GM23248 (cell line): ENCODE results near the gene ZC3H7A. TPM values are rescaled to one million over a fixed set of nuclear protein-coding genes. Genes with fewer than 3 reads are reported as not detected.

Experiments
- DNase-seq: peaks from one replicate; pipeline ENCODE4 v3.0.0-alpha.2; 2015
- H2AFZ ChIP-seq: fragments of 200-600 bp; sonication (generic); 2 replicates; pipeline ENCODE4 v1.6.1; 2016; ENCODE audit warnings: antibody characterized with exemption
- H3F3A ChIP-seq: fragments of 200-600 bp; sonication (generic); 2 replicates; pipeline ENCODE4 v1.6.1; 2016; ENCODE audit warnings: mild to moderate bottlenecking, antibody characterized with exemption, mixed run types; ENCODE audit not compliant: insufficient read depth
- H3K27ac ChIP-seq: fragments of 200-600 bp; sonication (generic); 2 replicates; pipeline ENCODE4 v1.5.1; 2016; ENCODE audit warnings: mild to moderate bottlenecking
- H3K27me3 ChIP-seq: fragments of 200-600 bp; sonication (generic); replicated peaks from 2 replicates; pipeline ENCODE4 v1.6.1; 2016; ENCODE audit warnings: mild to moderate bottlenecking; ENCODE audit not compliant: insufficient read depth
- H3K36me3 ChIP-seq: fragments of 200-600 bp; sonication (generic); 2 replicates; pipeline ENCODE4 v1.6.1; 2016; ENCODE audit warnings: low read depth, mild to moderate bottlenecking
- H3K4me1 ChIP-seq: fragments of 200-600 bp; sonication (generic); 2 replicates; pipeline ENCODE4 v1.6.1; 2016; ENCODE audit warnings: mild to moderate bottlenecking; ENCODE audit not compliant: insufficient read depth
- H3K4me2 ChIP-seq: fragments of 200-600 bp; sonication (generic); one replicate; pipeline ENCODE4 v1.6.1; 2016; ENCODE audit warnings: mild to moderate bottlenecking; ENCODE audit not compliant: unreplicated experiment
- H3K4me3 ChIP-seq: fragments of 200-600 bp; sonication (generic); 2 replicates; pipeline ENCODE4 v1.5.1; 2016; ENCODE audit warnings: mild to moderate bottlenecking
- H3K79me2 ChIP-seq: fragments of 200-600 bp; sonication (generic); 2 replicates; pipeline ENCODE4 v1.6.1; 2016; ENCODE audit warnings: mild to moderate bottlenecking; ENCODE audit not compliant: insufficient read depth
- H3K9ac ChIP-seq: fragments of 200-600 bp; sonication (generic); 2 replicates; pipeline ENCODE4 v1.6.1; 2016; ENCODE audit warnings: mild to moderate bottlenecking
- H3K9me2 ChIP-seq: fragments of 200-600 bp; sonication (generic); 2 replicates; pipeline ENCODE4 v1.6.1; 2016; ENCODE audit warnings: mixed run types, mild to moderate bottlenecking, moderate library complexity; ENCODE audit not compliant: insufficient read depth
- H3K9me3 ChIP-seq: fragments of 200-600 bp; sonication (generic); one replicate; pipeline ENCODE4 v1.6.1; 2017; ENCODE audit warnings: low read depth
- H4K20me1 ChIP-seq: fragments of 200-600 bp; sonication (generic); 2 replicates; pipeline ENCODE4 v1.6.0; 2016; ENCODE audit not compliant: insufficient read depth
- EZH2 ChIP-seq: fragments of 200-600 bp; sonication (generic); IDR thresholded peaks from 2 replicates; pipeline ENCODE4 v1.6.1; 2018; ENCODE audit warnings: antibody characterized with exemption, mild to moderate bottlenecking; ENCODE audit not compliant: insufficient read depth, poor library complexity, severe bottlenecking
- EZH2phosphoT487 ChIP-seq: fragments of 200-600 bp; sonication (generic); IDR thresholded peaks from 2 replicates; pipeline ENCODE4 v1.6.1; 2018; ENCODE audit warnings: antibody characterized with exemption, moderate library complexity, mild to moderate bottlenecking, low read depth; ENCODE audit not compliant: insufficient read depth
- WGBS, 2 experiments: methylation state at CpG; one replicate each; pipeline ENCODE4 v1.1.6; 2015 to 2017; ENCODE audit warnings: low lambda C conversion rate in 2 of 2, low coverage in 1 of 2; ENCODE audit errors: missing lambda C conversion rate in 2 of 2; 5-methylcytosine and 5-hydroxymethylcytosine counted together
- in situ Hi-C: fragments of 300-500 bp; cut with MboI; formaldehyde crosslinking; loops from 2 replicates; pipeline ENCODE4 v1.15.0; 2020
- polyA plus RNA-seq: library from polyadenylated mRNA; unstranded; fragments of >200 nt; fragmentation: Nextera tagmentation; extraction: Ambion mirVana; gene quantifications from 2 replicates; pipeline ENCODE4 v1.2.1, GENCODE V29; 2016
- total RNA-seq: library from RNA; depleted of rRNA; stranded (reverse); fragments of >200 nt; shearing (Covaris generic); gene quantifications from 2 replicates; pipeline ENCODE4 v1.2.3, GENCODE V29; 2014

The ZC3H7A gene
- total and polyA plus RNA-seq, 2 experiments from 2014 or later = 33.6 to 48.0 TPM

GRCh38 chr16:11759163-11759834 is 37.8 kb downstream of the ZC3H7A start:
- H3K79me2 ChIP-seq = peaks cover 21% of the 10 kb centered on the region
- H3K9ac ChIP-seq = no peak overlapping the region
- H3F3A ChIP-seq = peaks cover 23% of the 10 kb centered on the region; the same call in 1 of the 2 replicates
- H3K4me1 ChIP-seq = no peaks in the 10 kb centered on the region
- H4K20me1 ChIP-seq = no peaks in the 10 kb centered on the region
- in situ Hi-C loops = no loop called here
- WGBS, 2 experiments = 86 to 89% methylated on average over 9 of the region's 9 CpGs
- H3K9me2 ChIP-seq = no peaks in the 10 kb centered on the region
- H3K9me3 ChIP-seq = no peaks in the 10 kb centered on the region
- H2AFZ ChIP-seq = no peak overlapping the region
- peaks cover 78% of the 10 kb centered on the region for H3K36me3 ChIP-seq
- no peak overlapping the region for H3K4me2 ChIP-seq
- H3K27ac ChIP-seq = no peak overlapping the region
- no peaks in the 10 kb centered on the region for H3K27me3 ChIP-seq
- no peak for DNase-seq
- no peak for TF ChIP-seq EZH2phosphoT487
- no peak for TF ChIP-seq EZH2
- H3K4me3 ChIP-seq = no peak overlapping the region

- Histone ChIP-seq H3K4me1 (no peaks in the 10 kb centered on the region), H3K4me2 (no peak overlapping the region), H3K9me3 (no peaks in the 10 kb centered on the region), H3K79me2 (peaks cover 31% of the 10 kb centered on the region), H3K27ac (no peak overlapping the region), H3F3A (peaks cover 25% of the 10 kb centered on the region), H3K9me2 (no peaks in the 10 kb centered on the region), H3K36me3 (peaks cover 78% of the 10 kb centered on the region), H2AFZ (no peak overlapping the region), H3K9ac (no peak overlapping the region), H4K20me1 (no peaks in the 10 kb centered on the region), H3K4me3 (no peak overlapping the region), H3K27me3 (no peaks in the 10 kb centered on the region)
- in situ Hi-C loops = no loop called here
- 85 to 86% methylated on average over 10 of the region's 10 CpGs for WGBS, 2 experiments
- DNase-seq = peak; percentile 15
- TF ChIP-seq EZH2phosphoT487 (no peak), EZH2 (no peak)
Observed at GRCh38 chr16:11757671-11758545, 39.1 kb downstream of the ZC3H7A start.

- TF ChIP-seq EZH2phosphoT487 (no peak), EZH2 (no peak)
- Histone ChIP-seq H3K9me3 (no peaks in the 10 kb centered on the region), H3K9ac (no peak overlapping the region), H3K79me2 (peaks cover 22% of the 10 kb centered on the region), H3K36me3 (peaks cover 78% of the 10 kb centered on the region), H3K4me1 (no peaks in the 10 kb centered on the region), H2AFZ (no peak overlapping the region), H3K9me2 (no peaks in the 10 kb centered on the region), H3K4me3 (no peak overlapping the region), H3K27me3 (no peaks in the 10 kb centered on the region), H3K4me2 (no peak overlapping the region), H4K20me1 (no peaks in the 10 kb centered on the region), H3K27ac (no peak overlapping the region), H3F3A (peaks cover 19% of the 10 kb centered on the region)
- no peak for DNase-seq
- 97% methylated on average over 3 of the region's 3 CpGs for WGBS, 2 experiments
- in situ Hi-C loops = no loop called here
Observed at GRCh38 chr16:11756248-11756647, 40.8 kb downstream of the ZC3H7A start.

- no peak for TF ChIP-seq EZH2phosphoT487
- TF ChIP-seq EZH2 = no peak
- H3K27me3 ChIP-seq = no peaks in the 10 kb centered on the region
- peaks cover 24% of the 10 kb centered on the region for H3F3A ChIP-seq
- in situ Hi-C loops = no loop called here
- WGBS, 2 experiments = 88 to 92% methylated on average over 13 of the region's 13 CpGs
- H3K79me2 ChIP-seq = peaks cover 21% of the 10 kb centered on the region
- H3K9me2 ChIP-seq = no peaks in the 10 kb centered on the region
- no peak overlapping the region for H2AFZ ChIP-seq
- H3K27ac ChIP-seq = no peak overlapping the region
- no peak overlapping the region for H3K4me2 ChIP-seq
- no peak overlapping the region for H3K9ac ChIP-seq
- no peaks in the 10 kb centered on the region for H4K20me1 ChIP-seq
- no peaks in the 10 kb centered on the region for H3K4me1 ChIP-seq
- peaks cover 78% of the 10 kb centered on the region for H3K36me3 ChIP-seq
- H3K4me3 ChIP-seq = no peak overlapping the region
- DNase-seq = no peak
- H3K9me3 ChIP-seq = no peaks in the 10 kb centered on the region
Observed at GRCh38 chr16:11755022-11755760, 41.9 kb downstream of the ZC3H7A start.
